GM13977 (cell line): ENCODE measurements around the gene CD300H.

Experiments used
- DNase-seq: peaks from one replicate; pipeline ENCODE4 v3.0.0; 2012; ENCODE audit warnings: low spot score
- in situ Hi-C: fragments of 300-500 bp; cut with MboI; formaldehyde crosslinking; loops from one replicate; pipeline ENCODE4 v1.12.0; 2022; ENCODE audit warnings: low sequenced_read_pairs, low pct_unique_long_range_greater_than_20kb, mixed read lengths, inconsistent platforms; ENCODE audit not compliant: unreplicated experiment
- TF ChIP-seq, protein P1 (sequence below): IDR thresholded peaks from 2 replicates; pipeline ENCODE4 v1.5.1; 2012; ENCODE audit warnings: mild to moderate bottlenecking, control low read depth; ENCODE audit not compliant: insufficient read depth; ENCODE audit errors: extremely low read depth, missing control alignments

Gene CD300H

DNA sequence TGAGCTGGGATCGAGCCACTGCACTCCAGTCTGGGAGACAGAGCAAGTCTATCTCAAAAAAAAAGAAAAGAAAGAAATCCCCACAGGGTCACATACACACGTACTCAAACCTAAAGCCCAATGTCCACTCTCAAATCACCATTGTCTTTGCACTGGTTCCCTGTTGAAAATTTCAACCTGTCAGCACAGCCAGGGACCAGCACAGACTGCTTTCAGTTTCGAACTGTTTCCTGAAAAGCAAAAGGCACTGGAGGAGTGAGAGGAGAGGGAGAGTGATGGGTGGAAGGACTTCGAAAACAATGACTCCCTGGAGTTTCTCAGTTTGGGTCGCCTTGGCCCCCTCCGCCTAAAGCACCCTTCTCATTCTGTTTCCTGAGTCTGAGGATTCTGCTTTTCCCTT, 12.4 kb downstream of the CD300H start:
- in situ Hi-C loops: no loop called here
- DNase-seq: no peak
- TF ChIP-seq, protein P1, sequence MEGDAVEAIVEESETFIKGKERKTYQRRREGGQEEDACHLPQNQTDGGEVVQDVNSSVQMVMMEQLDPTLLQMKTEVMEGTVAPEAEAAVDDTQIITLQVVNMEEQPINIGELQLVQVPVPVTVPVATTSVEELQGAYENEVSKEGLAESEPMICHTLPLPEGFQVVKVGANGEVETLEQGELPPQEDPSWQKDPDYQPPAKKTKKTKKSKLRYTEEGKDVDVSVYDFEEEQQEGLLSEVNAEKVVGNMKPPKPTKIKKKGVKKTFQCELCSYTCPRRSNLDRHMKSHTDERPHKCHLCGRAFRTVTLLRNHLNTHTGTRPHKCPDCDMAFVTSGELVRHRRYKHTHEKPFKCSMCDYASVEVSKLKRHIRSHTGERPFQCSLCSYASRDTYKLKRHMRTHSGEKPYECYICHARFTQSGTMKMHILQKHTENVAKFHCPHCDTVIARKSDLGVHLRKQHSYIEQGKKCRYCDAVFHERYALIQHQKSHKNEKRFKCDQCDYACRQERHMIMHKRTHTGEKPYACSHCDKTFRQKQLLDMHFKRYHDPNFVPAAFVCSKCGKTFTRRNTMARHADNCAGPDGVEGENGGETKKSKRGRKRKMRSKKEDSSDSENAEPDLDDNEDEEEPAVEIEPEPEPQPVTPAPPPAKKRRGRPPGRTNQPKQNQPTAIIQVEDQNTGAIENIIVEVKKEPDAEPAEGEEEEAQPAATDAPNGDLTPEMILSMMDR: no peak

DNA sequence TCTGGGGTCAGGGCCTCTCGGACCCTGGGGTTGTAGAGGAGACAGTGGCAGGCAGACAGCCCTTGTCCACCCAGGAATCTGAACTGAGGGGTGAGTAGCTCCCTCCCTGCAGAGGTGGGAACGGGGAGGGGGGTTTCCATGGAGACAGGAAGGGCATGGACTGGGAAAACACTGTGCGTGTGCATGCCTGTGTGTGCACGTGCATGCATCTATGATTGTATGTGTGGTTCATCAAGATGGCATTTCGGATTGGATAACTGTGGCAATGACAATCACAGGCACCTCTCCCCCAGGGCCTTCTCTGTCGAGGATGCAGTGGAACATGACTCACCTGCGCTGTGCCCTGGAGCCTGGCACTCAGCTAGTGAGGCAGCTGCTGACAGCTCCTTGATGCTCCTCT, 15.3 kb downstream of the CD300H start:
- DNase-seq: no peak
- in situ Hi-C loops: no loop called here

DNA sequence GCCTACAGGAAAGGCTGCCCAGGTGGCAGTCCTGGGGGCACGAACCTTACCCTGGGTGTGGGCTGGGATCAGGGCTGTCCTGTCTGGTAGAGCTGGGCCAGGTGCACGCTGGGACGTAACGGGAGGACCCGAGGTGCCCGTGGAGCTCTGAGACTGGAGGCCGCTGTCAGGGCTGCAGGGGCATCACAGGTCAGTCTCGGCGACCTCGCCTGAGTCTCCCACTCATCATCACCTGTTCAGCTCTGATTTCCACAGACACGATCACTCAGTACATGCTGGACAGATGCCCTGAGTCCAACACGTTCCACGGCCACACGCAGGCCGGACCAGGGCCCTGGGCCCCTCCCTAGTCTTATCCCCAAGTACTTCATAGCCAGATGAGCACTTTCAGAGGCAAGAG, 16.7 kb downstream of the CD300H start:
- DNase-seq: no peak
- TF ChIP-seq, protein P1: no peak
- in situ Hi-C loops: no loop called here

More for the DNA sequence above, 15.3 kb downstream of the CD300H start:
- TF ChIP-seq, protein P1: no peak

DNA sequence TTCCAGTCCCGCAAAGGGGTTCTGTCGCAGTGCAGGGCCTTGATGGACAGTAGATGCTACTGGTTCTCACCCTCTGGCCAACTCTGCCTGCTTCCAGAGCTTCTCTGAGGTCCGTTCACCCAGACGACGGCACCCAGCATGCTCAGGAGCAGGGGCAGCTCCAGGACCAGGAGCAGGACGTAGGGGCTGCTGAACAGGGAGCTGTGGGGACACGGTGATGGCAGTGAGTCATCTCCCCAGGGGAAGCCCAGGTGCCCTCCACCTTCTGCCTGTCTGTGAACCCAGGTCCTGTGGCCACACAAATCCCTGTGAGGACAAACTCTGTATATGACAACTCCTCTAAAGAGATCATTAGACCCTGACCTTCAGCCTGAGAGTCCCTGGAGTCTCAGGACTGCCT, 18.0 kb downstream of the CD300H start:
- TF ChIP-seq, protein P1: no peak
- in situ Hi-C loops: no loop called here
- DNase-seq: no peak

DNA sequence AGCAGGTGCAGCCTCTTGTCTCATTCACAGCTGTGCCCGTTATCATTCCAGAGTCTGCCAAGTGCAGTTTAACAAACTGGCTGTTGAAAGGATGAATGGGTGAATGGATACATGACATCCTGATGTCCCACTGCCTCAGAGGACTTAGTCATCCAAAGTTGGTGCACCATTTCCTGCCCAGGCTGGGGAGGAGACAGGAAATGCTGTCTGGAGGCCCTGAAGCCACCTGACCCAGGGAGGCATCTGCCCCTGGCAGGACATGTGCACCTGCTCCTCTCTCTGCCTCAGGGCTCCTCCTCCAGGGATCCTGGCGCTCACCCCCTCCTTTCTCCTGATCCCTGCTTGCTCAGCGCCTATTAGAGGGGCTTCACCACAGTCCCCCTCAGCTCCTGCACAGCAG, 19.6 kb downstream of the CD300H start:
- TF ChIP-seq, protein P1: no peak
- in situ Hi-C loops: no loop called here
- DNase-seq: no peak

DNA sequence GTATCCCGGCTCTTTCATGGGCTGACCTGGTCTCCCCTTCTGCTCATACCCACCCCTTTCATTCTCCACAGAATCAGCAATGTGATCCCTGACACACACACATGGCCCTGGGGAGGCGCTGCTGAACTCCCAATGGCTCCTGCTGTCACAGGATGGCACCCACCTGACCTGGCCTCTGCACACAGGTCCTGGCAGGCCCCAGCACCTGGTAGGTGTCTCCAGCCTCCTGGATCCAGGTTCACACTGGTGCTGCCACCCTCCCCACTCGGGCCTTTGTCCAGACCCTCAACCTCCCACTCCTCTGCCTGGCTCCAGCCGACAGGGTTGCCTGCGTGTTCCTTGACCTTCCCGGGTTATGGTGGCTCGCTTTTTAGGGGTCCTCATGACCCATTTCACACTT, 20.0 kb downstream of the CD300H start:
- TF ChIP-seq, protein P1: no peak
- in situ Hi-C loops: no loop called here
- no peak for DNase-seq

DNA sequence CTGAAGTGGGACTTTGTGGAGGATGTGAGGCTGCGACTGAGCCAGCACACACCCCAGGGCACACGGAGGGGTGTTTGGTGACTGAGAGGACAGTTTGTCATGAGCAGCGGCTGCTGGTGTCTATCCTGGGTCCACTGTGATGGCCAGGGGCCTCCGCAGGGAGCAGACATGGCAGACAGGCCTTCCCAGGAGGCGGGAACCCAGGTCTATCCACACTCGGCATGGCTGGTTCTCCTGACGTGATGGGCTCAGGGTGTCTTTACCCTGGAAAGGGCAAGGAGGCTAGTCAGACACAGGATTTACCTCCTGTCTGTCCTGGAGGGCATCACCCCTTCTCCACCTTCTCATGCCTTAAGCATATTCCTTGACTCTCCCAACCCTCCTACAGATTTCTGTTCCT, 20.7 kb downstream of the CD300H start:
- in situ Hi-C loops: no loop called here

More for the DNA sequence above, 20.7 kb downstream of the CD300H start:
- TF ChIP-seq, protein P1: no peak
- no peak for DNase-seq
